HEK293T (cell line): Measurements from ENCODE around the gene ERBB4.

Experiments
- CTCF ChIA-PET: fragments of 350-600 bp; formaldehyde crosslinking; extraction: SDS; loops from one replicate; lab custom pipeline; 2021; ENCODE audit warnings: antibody characterized with exemption, inconsistent platforms; lab: Yijun Ruan, JAX
- POLR2A ChIA-PET: fragments of 350-600 bp; formaldehyde crosslinking; extraction: SDS; loops from one replicate; lab custom pipeline; 2020; ENCODE audit warnings: antibody characterized with exemption, inconsistent platforms; lab: Yijun Ruan, JAX
- DNase-seq: peaks from one replicate; pipeline ENCODE4 v3.0.0; 2012; ENCODE audit warnings: mixed read lengths; ENCODE audit errors: extremely low spot score
- ARNT ChIP-seq: fragments of 450-650 bp; IDR thresholded peaks from 2 replicates; pipeline ENCODE4 v1.6.1; 2017; ENCODE audit warnings: mild to moderate bottlenecking
- BHLHE40 ChIP-seq: fragments of 450-650 bp; IDR thresholded peaks from 2 replicates; pipeline ENCODE4 v1.6.1; 2016; ENCODE audit warnings: mild to moderate bottlenecking, moderate library complexity, borderline replicate concordance
- CTBP1 ChIP-seq: fragments of 450-650 bp; IDR thresholded peaks from 2 replicates; pipeline ENCODE4 v1.6.1; 2016; ENCODE audit warnings: borderline replicate concordance
- ELF4 ChIP-seq: fragments of 450-650 bp; IDR thresholded peaks from 2 replicates; pipeline ENCODE4 v1.6.1; 2017; ENCODE audit warnings: antibody characterized with exemption
- FOXA1 ChIP-seq: fragments of 450-650 bp; IDR thresholded peaks from 2 replicates; pipeline ENCODE4 v1.6.1; 2016; ENCODE audit warnings: mild to moderate bottlenecking
- FOXK2 ChIP-seq: fragments of 450-650 bp; IDR thresholded peaks from 2 replicates; pipeline ENCODE4 v1.6.1; 2016; ENCODE audit warnings: mild to moderate bottlenecking
- FOXM1 ChIP-seq: fragments of 450-650 bp; IDR thresholded peaks from 2 replicates; pipeline ENCODE4 v1.6.1; 2017; ENCODE audit warnings: mild to moderate bottlenecking, borderline replicate concordance
- HDGF ChIP-seq: fragments of 450-650 bp; IDR thresholded peaks from 2 replicates; pipeline ENCODE4 v1.6.1; 2017; ENCODE audit warnings: antibody characterized with exemption, borderline replicate concordance
- L3MBTL2 ChIP-seq: fragments of 450-650 bp; conservative IDR thresholded peaks from 2 replicates; pipeline ENCODE4 v1.6.1; 2016; ENCODE audit warnings: mild to moderate bottlenecking
- LEF1 ChIP-seq: fragments of 450-650 bp; IDR thresholded peaks from 2 replicates; pipeline ENCODE4 v1.6.1; 2017; ENCODE audit warnings: mild to moderate bottlenecking, borderline replicate concordance
- NFRKB ChIP-seq: fragments of 450-650 bp; IDR thresholded peaks from 2 replicates; pipeline ENCODE4 v1.6.1; 2016; ENCODE audit warnings: mild to moderate bottlenecking, moderate library complexity
- SP1 ChIP-seq: fragments of 450-650 bp; IDR thresholded peaks from 2 replicates; pipeline ENCODE4 v1.6.1; 2017
- SUZ12 ChIP-seq: fragments of 450-650 bp; IDR thresholded peaks from 2 replicates; pipeline ENCODE4 v1.6.1; 2016; ENCODE audit warnings: mild to moderate bottlenecking
- TARDBP ChIP-seq: fragments of 450-650 bp; IDR thresholded peaks from 2 replicates; pipeline ENCODE4 v1.6.1; 2016
- ZNF384 ChIP-seq: fragments of 450-650 bp; IDR thresholded peaks from 2 replicates; pipeline ENCODE4 v1.6.1; 2016
- TF ChIP-seq, protein P1 (sequence below): fragments of 450-650 bp; IDR thresholded peaks from 2 replicates; pipeline ENCODE4 v1.6.1; 2016

ERBB4 gene

DNA sequence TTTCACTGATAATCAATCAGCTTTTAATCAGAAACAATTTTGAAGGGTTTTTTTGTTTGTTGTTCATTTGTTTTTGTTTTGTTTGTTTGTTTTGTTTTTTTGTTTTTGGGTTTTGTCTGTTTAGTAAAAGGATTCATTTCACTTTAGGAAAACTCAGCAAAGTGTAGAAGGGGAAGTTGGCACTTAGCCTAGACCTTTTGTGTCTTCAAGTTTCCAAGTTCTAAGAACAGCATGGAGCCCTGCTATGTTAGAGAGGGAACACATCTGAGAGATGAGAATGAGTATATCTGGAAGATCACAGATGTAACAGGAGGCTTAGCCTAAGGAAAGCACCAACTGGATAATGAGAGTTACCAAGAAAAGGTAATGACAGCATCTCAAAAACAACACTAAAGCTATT, 501.5 kb downstream of the ERBB4 start:
- TF ChIP-seq CTBP1 (no peak), SUZ12 (no peak)
- TF ChIP-seq, protein P1, sequence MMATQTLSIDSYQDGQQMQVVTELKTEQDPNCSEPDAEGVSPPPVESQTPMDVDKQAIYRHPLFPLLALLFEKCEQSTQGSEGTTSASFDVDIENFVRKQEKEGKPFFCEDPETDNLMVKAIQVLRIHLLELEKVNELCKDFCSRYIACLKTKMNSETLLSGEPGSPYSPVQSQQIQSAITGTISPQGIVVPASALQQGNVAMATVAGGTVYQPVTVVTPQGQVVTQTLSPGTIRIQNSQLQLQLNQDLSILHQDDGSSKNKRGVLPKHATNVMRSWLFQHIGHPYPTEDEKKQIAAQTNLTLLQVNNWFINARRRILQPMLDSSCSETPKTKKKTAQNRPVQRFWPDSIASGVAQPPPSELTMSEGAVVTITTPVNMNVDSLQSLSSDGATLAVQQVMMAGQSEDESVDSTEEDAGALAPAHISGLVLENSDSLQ: no peak
- POLR2A ChIA-PET: no interaction called here
- CTCF ChIA-PET: no interaction called here
- DNase-seq: no peak

DNA sequence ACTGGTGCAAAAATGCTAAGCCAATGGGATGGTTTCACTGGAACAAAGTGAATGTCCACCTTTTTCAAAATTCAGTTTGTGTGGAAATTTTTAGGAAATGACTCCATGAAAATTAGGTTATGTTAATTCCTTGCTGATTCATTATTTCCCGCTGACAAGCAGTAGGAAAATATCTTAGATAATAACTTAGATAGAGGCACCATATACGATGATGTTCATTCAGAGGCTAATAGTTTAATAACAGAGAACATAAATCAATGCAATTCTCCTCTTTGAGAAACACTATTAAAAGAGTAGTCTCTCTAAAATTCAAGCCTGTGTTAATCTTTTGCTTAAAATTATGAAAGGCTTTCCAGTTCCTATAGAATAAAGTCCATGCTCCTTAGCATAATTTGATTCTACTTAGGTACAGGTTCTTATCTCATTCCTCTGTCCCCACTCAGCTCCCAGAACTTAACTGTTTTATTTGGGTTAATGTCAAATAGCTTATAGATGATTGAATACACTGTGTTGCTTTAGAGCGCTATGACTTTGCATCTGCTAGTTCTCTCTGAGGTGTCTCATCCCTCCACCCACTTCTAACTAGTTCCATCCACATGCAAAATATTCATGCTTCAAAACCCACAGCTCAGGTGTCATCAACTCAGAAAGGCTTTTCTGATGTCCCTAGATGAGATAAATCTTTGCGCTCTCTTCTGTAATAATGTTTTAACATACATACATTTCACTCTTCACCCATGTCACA, 503.6 kb downstream of the ERBB4 start:
- DNase-seq: no peak
- ChIA-PET CTCF (no interaction called here), POLR2A (no interaction called here)
- TF ChIP-seq, protein P1: no peak
- no peak for TF ChIP-seq ZNF384

DNA sequence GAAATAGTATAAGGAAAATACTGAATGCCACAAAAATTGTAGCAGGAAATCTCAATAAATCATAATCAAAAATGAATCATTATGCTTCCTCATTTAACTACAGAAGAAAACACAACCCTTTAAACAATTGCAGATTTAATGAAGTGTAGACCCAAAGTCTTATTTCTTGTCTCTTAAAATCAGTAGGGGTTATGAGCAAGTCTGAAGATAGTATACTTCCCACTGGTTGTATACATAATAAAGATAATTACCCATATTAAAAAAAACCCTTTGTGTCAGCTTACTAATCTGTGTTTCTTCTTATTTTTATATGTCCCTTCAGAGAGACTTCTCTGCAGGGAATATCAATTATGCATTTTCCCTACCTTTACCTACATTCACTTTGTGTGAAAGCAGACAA, 504.7 kb downstream of the ERBB4 start:
- no peak for DNase-seq
- TF ChIP-seq BHLHE40: no peak
- TF ChIP-seq FOXM1: no peak
- no peak for TF ChIP-seq CTBP1
- TF ChIP-seq, protein P1: no peak
- no peak for TF ChIP-seq NFRKB
- TF ChIP-seq FOXA1: no peak
- no peak for TF ChIP-seq TARDBP
- TF ChIP-seq LEF1: no peak
- no peak for TF ChIP-seq ELF4
- no peak for TF ChIP-seq L3MBTL2
- TF ChIP-seq FOXK2: no peak
- no peak for TF ChIP-seq SP1
- no peak for TF ChIP-seq ARNT
- no peak for TF ChIP-seq ZNF384
- no peak for TF ChIP-seq HDGF
- TF ChIP-seq SUZ12: no peak
- ChIA-PET CTCF (no interaction called here), POLR2A (no interaction called here)

DNA sequence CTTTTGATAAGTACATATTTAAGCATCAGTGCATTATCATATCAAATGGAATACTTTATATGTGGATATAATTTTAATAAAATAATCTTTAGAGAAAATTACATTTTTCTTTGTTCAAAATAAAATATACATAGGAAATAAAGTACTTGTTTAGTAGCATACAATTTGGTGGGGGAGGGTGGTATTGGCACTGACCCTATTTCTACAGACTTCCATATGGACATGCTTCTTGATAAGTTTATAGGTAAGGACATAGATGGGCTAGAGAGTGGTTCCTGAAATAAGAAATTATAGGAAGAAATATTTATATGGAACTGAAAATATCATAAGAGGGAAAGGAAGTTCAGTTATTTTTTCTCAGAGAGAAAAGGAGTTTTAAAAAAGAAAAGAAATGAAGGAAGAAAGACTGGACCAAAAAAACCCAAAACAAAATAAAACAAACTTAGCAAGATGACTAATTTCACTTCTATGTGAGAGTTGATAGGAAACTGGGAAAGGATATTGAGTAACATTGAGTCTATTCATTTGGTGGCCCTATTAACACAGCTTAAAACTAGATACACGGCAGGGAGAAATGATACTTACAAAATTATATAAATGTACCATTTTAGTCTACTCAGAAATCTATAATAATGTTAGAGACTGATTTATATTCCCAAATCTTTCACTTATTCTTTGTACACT, 505.9 kb downstream of the ERBB4 start:
- no peak for TF ChIP-seq TARDBP
- TF ChIP-seq LEF1: no peak
- TF ChIP-seq NFRKB: no peak
- no peak for TF ChIP-seq SP1
- TF ChIP-seq CTBP1: no peak
- TF ChIP-seq L3MBTL2: no peak
- no peak for TF ChIP-seq SUZ12
- no peak for TF ChIP-seq FOXK2
- TF ChIP-seq, protein P1: no peak
- ChIA-PET POLR2A (no interaction called here), CTCF (no interaction called here)
- no peak for DNase-seq

DNA sequence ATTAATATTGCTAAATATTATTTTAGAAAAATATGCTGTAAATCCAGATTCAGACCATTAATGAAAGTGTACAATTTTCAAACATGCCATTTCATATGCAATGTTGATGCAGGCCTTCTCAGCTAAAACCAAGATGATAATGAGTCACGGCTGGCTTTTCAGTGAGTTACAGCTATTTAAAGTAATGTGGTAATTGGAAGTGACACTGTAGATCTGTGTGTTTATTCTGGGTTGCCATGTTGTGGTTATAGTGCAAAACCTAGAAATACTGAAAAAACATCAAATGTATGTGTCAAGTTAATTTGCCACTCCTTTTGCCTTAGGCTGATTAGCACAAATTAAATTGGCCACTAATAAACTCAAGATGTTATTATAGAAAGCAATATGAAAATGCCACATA, 506.6 kb downstream of the ERBB4 start:
- POLR2A ChIA-PET: no interaction called here
- DNase-seq: no peak
- no peak for TF ChIP-seq FOXA1
- TF ChIP-seq NFRKB: no peak
- no peak for TF ChIP-seq CTBP1
- TF ChIP-seq ARNT: no peak
- no peak for TF ChIP-seq SUZ12
- TF ChIP-seq SP1: no peak
- TF ChIP-seq FOXK2: no peak
- TF ChIP-seq, protein P1: no peak
- TF ChIP-seq HDGF: no peak
- TF ChIP-seq TARDBP: no peak
- no peak for TF ChIP-seq BHLHE40
- TF ChIP-seq L3MBTL2: no peak
- CTCF ChIA-PET: no interaction called here
